Esophagus (tissue), 2 donors: ENCODE data around the gene NT5DC2. TPM values are rescaled to one million over a fixed set of nuclear protein-coding genes. Genes with fewer than 3 reads are reported as not detected.

Source experiments
- H3K27ac ChIP-seq, 2 donors: one replicate each; pipeline ENCODE4 v1.5.1; 2013; ENCODE audit warnings: low read depth in 2 of 2, mild to moderate bottlenecking in 2 of 2, inconsistent platforms in 1 of 2, low read length in 1 of 2, moderate library complexity in 1 of 2
- H3K27me3 ChIP-seq, 2 donors: one replicate each; pipeline ENCODE4 v1.6.1; 2013; ENCODE audit warnings: low read length in 2 of 2, control low read depth in 1 of 2, mild to moderate bottlenecking in 1 of 2; ENCODE audit not compliant: insufficient read depth in 2 of 2, control insufficient read depth in 1 of 2
- H3K36me3 ChIP-seq, 2 donors: one replicate each; pipeline ENCODE4 v1.6.1; 2013; ENCODE audit warnings: low read length in 1 of 2; ENCODE audit not compliant: control insufficient read depth in 2 of 2, insufficient read depth in 2 of 2
- H3K4me1 ChIP-seq, 2 donors: one replicate each; pipeline ENCODE4 v1.6.1; 2013; ENCODE audit warnings: low read length in 1 of 2; ENCODE audit not compliant: control insufficient read depth in 2 of 2, insufficient read depth in 2 of 2
- H3K4me3 ChIP-seq, 2 donors: one replicate each; pipeline ENCODE4 v1.5.1; 2013; ENCODE audit warnings: low read length in 2 of 2, mild to moderate bottlenecking in 2 of 2, low read depth in 1 of 2, moderate library complexity in 1 of 2
- H3K9me3 ChIP-seq, 2 donors: one replicate each; pipeline ENCODE4 v1.6.1; 2013; ENCODE audit warnings: mild to moderate bottlenecking in 2 of 2, low read depth in 1 of 2, low read length in 1 of 2, moderate library complexity in 1 of 2; ENCODE audit not compliant: control insufficient read depth in 2 of 2, insufficient read depth in 1 of 2
- WGBS, 2 donors: extraction: QIAGEN DNeasy Blood & Tissue Kit; methylation state at CpG; one replicate each; pipeline ENCODE4 v1.1.7; 2013; 5-methylcytosine and 5-hydroxymethylcytosine counted together
- polyA plus RNA-seq, 2 donors: library from polyadenylated mRNA; stranded (reverse); fragments of 200-250 nt; gene quantifications; one replicate each; pipeline ENCODE4 v1.2.3, GENCODE V29; 2013
- donor health status: healthy with polysubstance abuse.
- donor health status: Bipolar disorder and iron deficiency.

NT5DC2 gene
- polyA plus RNA-seq, 2 donors = 81.7 to 93.7 TPM

DNA sequence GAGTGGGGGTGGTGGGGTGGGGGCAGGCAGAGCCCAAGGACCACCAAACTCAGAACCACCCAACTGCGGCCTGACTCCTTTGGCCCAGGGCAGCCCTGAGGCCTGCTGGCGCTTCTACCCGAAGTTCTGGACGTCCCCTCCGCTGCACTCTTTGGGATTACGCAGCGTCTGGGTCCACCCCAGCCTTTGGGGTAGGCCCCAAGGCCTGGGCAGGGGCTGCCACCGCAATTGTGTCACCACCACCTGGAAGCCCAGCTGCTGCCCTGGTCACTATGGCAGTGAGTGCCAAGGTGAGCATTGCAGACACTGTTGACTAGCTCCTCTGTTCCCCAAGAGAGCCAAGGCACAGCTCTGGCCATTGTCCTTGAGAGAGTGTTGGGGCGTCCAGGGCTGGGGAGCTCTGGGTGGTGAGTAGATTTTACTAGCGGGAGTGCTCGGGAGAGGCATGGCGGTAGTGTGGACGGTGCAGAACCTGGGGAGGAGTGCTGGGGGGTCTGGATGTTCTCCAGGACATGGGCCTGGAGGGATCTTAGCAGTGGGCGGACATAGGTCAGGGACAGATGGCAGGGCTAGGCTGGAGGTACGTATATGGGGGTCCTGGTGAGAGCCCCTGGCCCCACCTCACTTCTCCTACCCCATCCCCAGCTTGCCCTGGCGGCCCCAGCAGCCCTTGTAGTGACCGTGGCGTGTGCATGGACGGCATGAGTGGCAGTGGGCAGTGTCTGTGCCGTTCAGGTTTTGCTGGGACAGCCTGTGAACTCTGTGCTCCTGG is 12.8 kb downstream of the NT5DC2 start:
- WGBS, 2 donors = 89 to 90% methylated on average over 20 of the region's 20 CpGs
- Histone ChIP-seq H3K27ac (no peak overlapping the region), H3K9me3 (no peaks in the 10 kb centered on the region), H3K27me3 (no peaks in the 10 kb centered on the region), H3K36me3 (peaks cover 0 to 23% of the 10 kb centered on the region in 2 donors), H3K4me1 (peaks cover 9 to 32% of the 10 kb centered on the region in 2 donors), H3K4me3 (no peak overlapping the region)

DNA sequence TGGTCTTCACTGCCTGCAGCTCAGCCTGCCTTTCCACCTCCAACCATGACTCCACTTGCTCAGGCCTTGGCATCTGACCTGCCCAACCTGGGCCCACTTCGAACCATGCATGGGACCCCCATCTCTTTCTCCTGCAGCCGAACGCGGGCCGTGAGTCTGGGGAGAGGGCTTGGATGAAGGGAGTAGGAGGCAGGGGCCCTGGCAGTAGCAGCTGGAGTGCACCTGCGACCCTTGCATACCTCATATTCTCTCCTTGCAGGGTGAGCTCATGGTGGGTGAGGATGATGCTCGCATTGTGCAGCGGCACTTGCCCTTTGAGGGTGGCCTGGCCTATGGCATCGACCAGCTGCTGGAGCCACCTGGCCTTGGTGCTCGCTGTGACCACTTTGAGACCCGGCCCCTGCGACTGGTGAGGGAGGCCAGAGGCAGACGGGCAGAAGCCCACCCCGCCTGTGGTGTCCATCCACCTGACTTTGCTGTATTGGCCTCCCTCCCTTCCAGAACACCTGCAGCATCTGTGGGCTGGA is 13.5 kb downstream of the NT5DC2 start:
- Histone ChIP-seq H3K27me3 (no peaks in the 10 kb centered on the region), H3K36me3 (peaks cover 0 to 23% of the 10 kb centered on the region in 2 donors), H3K27ac (no peak overlapping the region), H3K4me3 (no peak overlapping the region), H3K9me3 (no peaks in the 10 kb centered on the region), H3K4me1 (peaks cover 5 to 28% of the 10 kb centered on the region in 2 donors)
- 94 to 96% methylated on average over 14 of the region's 14 CpGs for WGBS, 2 donors

DNA sequence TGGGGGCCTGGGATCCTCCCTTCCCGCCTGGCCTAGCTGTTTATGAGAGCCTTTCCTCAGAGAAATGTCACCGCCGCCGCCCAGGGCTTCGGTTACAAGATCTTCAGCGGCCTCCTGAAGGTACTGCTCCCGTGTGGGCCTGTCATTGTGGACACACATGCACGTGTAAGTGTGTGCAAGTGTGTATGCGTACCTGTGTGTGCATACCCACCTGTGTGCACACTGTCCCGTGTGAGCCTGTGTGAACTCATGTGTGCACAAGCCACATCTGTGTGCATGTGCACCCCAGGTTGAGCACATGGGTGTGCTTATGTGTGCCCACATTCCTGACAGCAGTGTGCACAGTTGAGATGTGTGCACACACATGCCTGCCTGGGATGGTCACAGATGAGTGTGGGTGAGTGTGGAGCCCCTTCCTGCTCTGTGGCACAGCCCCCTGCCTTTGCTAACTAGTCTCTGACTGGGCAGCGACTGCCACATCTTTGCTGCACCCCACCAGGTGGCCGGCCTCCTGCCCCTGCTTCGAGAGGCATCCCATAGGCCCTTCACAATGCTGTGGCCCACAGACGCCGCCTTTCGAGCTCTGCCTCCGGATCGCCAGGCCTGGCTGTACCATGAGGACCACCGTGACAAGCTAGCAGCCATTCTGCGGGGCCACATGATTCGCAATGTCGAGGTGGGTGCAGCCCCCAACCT is 14.1 kb downstream of the NT5DC2 start:
- WGBS, 2 donors = 87 to 88% methylated on average over 22 of the region's 22 CpGs
- H3K36me3 ChIP-seq = peaks cover 0 to 23% of the 10 kb centered on the region in 2 donors
- H3K27ac ChIP-seq = peak overlapping the region in 1 of 2 donors; percentile 4
- no peaks in the 10 kb centered on the region for H3K9me3 ChIP-seq
- H3K4me3 ChIP-seq = no peak overlapping the region
- H3K4me1 ChIP-seq = peaks cover 2 to 23% of the 10 kb centered on the region in 2 donors
- H3K27me3 ChIP-seq = no peaks in the 10 kb centered on the region

GRCh38 chr3:52518723-52519444 is 14.8 kb downstream of the NT5DC2 start:
- H3K36me3 ChIP-seq = peaks cover 0 to 16% of the 10 kb centered on the region in 2 donors
- peak overlapping the region in 1 of 2 donors; percentile 4 for H3K27ac ChIP-seq
- H3K4me3 ChIP-seq = peak overlapping the region in 1 of 2 donors; percentile 25
- peaks cover 0 to 17% of the 10 kb centered on the region in 2 donors for H3K4me1 ChIP-seq
- 40 to 45% methylated on average over 39 to 50 of the region's 50 CpGs for WGBS, 2 donors
- H3K27me3 ChIP-seq = no peaks in the 10 kb centered on the region
- H3K9me3 ChIP-seq = no peaks in the 10 kb centered on the region

DNA sequence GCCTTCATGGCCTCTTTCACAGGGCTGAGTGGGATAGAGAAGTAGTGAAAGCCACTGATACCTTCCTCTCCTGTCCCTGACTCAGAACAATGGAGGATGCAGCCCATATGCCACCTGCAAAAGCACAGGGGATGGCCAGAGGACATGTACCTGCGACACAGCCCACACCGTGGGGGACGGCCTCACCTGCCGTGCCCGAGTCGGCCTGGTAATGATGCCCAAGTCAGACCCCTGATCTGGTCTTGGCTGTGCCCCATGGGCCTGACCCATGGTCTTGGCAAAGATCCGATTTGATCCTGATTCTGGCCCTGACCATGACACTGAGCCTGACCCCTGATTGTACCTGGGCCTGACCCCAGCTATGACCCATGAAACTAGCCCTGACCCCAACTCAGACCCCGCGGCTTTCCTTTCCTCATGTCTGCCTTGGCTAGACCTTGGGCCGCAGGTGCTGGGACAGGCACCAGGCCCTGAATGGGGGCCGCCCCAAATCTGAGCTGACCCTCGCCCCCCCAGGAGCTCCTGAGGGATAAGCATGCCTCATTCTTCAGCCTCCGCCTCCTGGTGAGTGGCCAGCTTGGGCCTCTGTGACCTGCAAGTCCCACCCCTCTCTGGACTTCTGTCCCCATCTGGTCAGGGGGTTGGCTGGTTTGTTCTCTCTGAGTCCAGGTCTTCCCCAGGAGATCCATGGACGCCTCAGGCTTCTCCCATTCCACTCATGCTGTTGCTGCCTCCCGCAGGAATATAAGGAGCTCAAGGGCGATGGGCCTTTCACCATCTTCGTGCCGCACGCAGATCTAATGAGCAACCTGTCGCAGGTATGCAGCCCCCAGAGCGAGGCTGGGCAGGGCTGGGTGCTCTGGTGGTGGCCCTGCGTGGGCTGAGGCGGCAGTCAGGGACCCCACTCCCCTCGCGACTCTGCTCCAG is 15.6 kb downstream of the NT5DC2 start:
- WGBS, 2 donors = 83 to 84% methylated on average over 25 of the region's 25 CpGs

GRCh38 chr3:52516509-52517195 is 17.0 kb downstream of the NT5DC2 start:
- H3K27me3 ChIP-seq = no peaks in the 10 kb centered on the region
- H3K4me1 ChIP-seq = peaks cover 0 to 13% of the 10 kb centered on the region in 2 donors
- no peak overlapping the region for H3K4me3 ChIP-seq
- H3K9me3 ChIP-seq = no peaks in the 10 kb centered on the region
- 93 to 94% methylated on average over 16 to 19 of the region's 19 CpGs for WGBS, 2 donors
- no peaks in the 10 kb centered on the region for H3K36me3 ChIP-seq
- no peak overlapping the region for H3K27ac ChIP-seq

More for the DNA sequence above, 15.6 kb downstream of the NT5DC2 start:
- Histone ChIP-seq H3K27ac (no peak overlapping the region), H3K9me3 (no peaks in the 10 kb centered on the region), H3K4me3 (peak overlapping the region in 1 of 2 donors; percentile 25), H3K36me3 (peaks cover 0 to 9% of the 10 kb centered on the region in 2 donors), H3K4me1 (peaks cover 0 to 13% of the 10 kb centered on the region in 2 donors), H3K27me3 (no peaks in the 10 kb centered on the region)

DNA sequence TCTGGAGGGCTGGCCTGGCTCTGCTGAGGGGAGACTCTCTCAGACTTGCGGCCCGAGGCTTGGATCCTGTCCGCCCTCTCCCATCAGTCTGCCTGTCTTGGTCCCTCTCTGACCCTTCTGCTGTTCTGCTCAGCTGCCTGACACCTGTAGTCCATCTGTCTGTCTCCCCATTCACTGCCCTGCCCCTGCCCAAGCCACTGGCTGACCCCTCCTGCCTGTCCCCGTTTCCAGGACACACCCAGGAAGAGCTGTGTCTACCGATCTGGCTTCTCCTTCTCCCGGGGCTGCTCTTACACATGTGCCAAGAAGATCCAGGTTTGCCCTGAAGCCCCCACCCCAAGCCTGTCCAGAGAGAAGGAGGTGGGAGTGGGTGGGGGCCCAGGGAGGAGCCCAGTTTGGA is 18.5 kb downstream of the NT5DC2 start:
- Histone ChIP-seq H3K36me3 (no peaks in the 10 kb centered on the region), H3K4me3 (no peak overlapping the region), H3K9me3 (no peaks in the 10 kb centered on the region), H3K27ac (no peak overlapping the region), H3K4me1 (peaks cover 0 to 13% of the 10 kb centered on the region in 2 donors), H3K27me3 (no peaks in the 10 kb centered on the region)
- WGBS, 2 donors = 55 to 62% methylated on average over 6 of the region's 6 CpGs

- no peak overlapping the region for H3K4me3 ChIP-seq
- no peaks in the 10 kb centered on the region for H3K27me3 ChIP-seq
- no peak overlapping the region for H3K27ac ChIP-seq
- no peaks in the 10 kb centered on the region for H3K36me3 ChIP-seq
- WGBS, 2 donors = 85 to 87% methylated on average over 11 of the region's 11 CpGs
- H3K4me1 ChIP-seq = peaks cover 0 to 13% of the 10 kb centered on the region in 2 donors
- H3K9me3 ChIP-seq = no peaks in the 10 kb centered on the region
Observed at GRCh38 chr3:52514576-52514975, 19.1 kb downstream of the NT5DC2 start.
